Pons (tissue), 1 donor: ENCODE measurements around the gene EFEMP2.

Experiments used
- DNase-seq: peaks from one replicate; pipeline ENCODE4 v3.0.0-alpha.2; 2016; ENCODE audit warnings: low spot score

Gene EFEMP2

GRCh38 chr11:65872586-65873317 lies at the start of gene EFEMP2:
Gene EFEMP2, minus strand, starts transcription at chr11:65872800. Its CDS starts 446 bp downstream, at chr11:65872354.
- no peak for DNase-seq

GRCh38 chr11:65921876-65922275 lies 49.3 kb upstream of the EFEMP2 start:
- no peak for DNase-seq

GRCh38 chr11:65921033-65921555 lies 48.5 kb upstream of the EFEMP2 start:
- DNase-seq, result no peak

GRCh38 chr11:65920372-65920802 lies 47.8 kb upstream of the EFEMP2 start:
- no peak for DNase-seq

- DNase-seq, result no peak
Observed at GRCh38 chr11:65919573-65920371, 47.2 kb upstream of the EFEMP2 start.

GRCh38 chr11:65919141-65919572 lies 46.6 kb upstream of the EFEMP2 start, which contains the start of gene DRAP1:
Gene DRAP1, plus strand, starts transcription at chr11:65919426. Its CDS starts 76 bp downstream, at chr11:65919502.
- DNase-seq, result peak; percentile 97

GRCh38 chr11:65918211-65919140 lies 45.9 kb upstream of the EFEMP2 start, which contains the start of gene C11orf68:
Gene C11orf68, minus strand, starts transcription at chr11:65919062. Its CDS starts 31 bp downstream, at chr11:65919031.
- no peak for DNase-seq

- no peak for DNase-seq
Observed at GRCh38 chr11:65917434-65918210, 45.0 kb upstream of the EFEMP2 start.

- no peak for DNase-seq
Observed at GRCh38 chr11:65917077-65917433, 44.5 kb upstream of the EFEMP2 start.

GRCh38 chr11:65916391-65916790 lies 43.8 kb upstream of the EFEMP2 start:
- DNase-seq, result no peak

GRCh38 chr11:65915821-65916251 lies 43.2 kb upstream of the EFEMP2 start:
- DNase-seq, result no peak

- no peak for DNase-seq
Observed at GRCh38 chr11:65915101-65915820, 42.7 kb upstream of the EFEMP2 start.

- no peak for DNase-seq
Observed at GRCh38 chr11:65912845-65913244, 40.2 kb upstream of the EFEMP2 start.

GRCh38 chr11:65911682-65912568 lies 39.3 kb upstream of the EFEMP2 start:
- no peak for DNase-seq

- DNase-seq, result no peak
Observed at GRCh38 chr11:65907878-65908277, 35.3 kb upstream of the EFEMP2 start.

- no peak for DNase-seq
Observed at GRCh38 chr11:65906602-65907001, 34.0 kb upstream of the EFEMP2 start.

- no peak for DNase-seq
Observed at GRCh38 chr11:65903715-65904114, 31.1 kb upstream of the EFEMP2 start.

GRCh38 chr11:65903068-65903481 lies 30.5 kb upstream of the EFEMP2 start:
- no peak for DNase-seq

GRCh38 chr11:65900899-65901180 lies 28.2 kb upstream of the EFEMP2 start:
- DNase-seq, result no peak
